HepG2 (cell line): ENCODE data around the gene ARHGAP45. TPM values are rescaled to one million over a fixed set of nuclear protein-coding genes. Genes with fewer than 3 reads are reported as not detected.

Source experiments
- CBX2 ChIP-seq, 2 experiments: fragments of 200-600 bp in 1 of 2; sonication (generic); formaldehyde crosslinking in 1 of 2; IDR thresholded peaks; 2 replicates each; pipeline versions ENCODE4 v1.7.0 to v1.8.1; 2018 to 2022; ENCODE audit warnings: low read depth in 2 of 2, low read length in 1 of 2, mild to moderate bottlenecking in 1 of 2, missing genetic modification reagents in 1 of 2
- DNMT3B ChIP-seq: conservative IDR thresholded peaks from 2 replicates; pipeline ENCODE4 v1.6.1; 2016; ENCODE audit warnings: missing biosample characterization, control low read depth
- FOXA3 ChIP-seq: IDR thresholded peaks from 2 replicates; pipeline ENCODE4 v1.6.1; 2016; ENCODE audit warnings: missing genetic modification reagents, missing compliant biosample characterization
- FOXP1 ChIP-seq, 2 experiments: fragments of 450-650 bp in 1 of 2; IDR thresholded peaks; 2 replicates each; pipeline ENCODE4 v1.6.1; 2017 to 2018; ENCODE audit warnings: antibody characterized with exemption in 1 of 2
- GABPA ChIP-seq, 2 experiments: IDR thresholded peaks; 2 replicates each; pipeline ENCODE4 v1.6.1; 2011 to 2016; ENCODE audit warnings: low read depth in 2 of 2, low read length in 1 of 2, missing biosample characterization in 1 of 2, missing genetic modification characterization in 1 of 2
- HDAC1 ChIP-seq: sonication (generic); formaldehyde crosslinking; IDR thresholded peaks from 2 replicates; pipeline ENCODE4 v1.5.1; 2020; ENCODE audit warnings: mild to moderate bottlenecking, missing genetic modification reagents
- HNRNPK ChIP-seq: fragments of 200-400 bp; formaldehyde crosslinking; IDR thresholded peaks from 2 replicates; pipeline ENCODE4 v1.6.1; 2018; ENCODE audit warnings: low read length, low read depth, moderate library complexity, mild to moderate bottlenecking; ENCODE audit not compliant: poor library complexity, severe bottlenecking
- SP4 ChIP-seq: sonication (generic); formaldehyde crosslinking; IDR thresholded peaks from 2 replicates; pipeline ENCODE4 v1.8.1; 2023; ENCODE audit warnings: mild to moderate bottlenecking, missing genetic modification reagents
- ZBTB20 ChIP-seq: sonication (generic); formaldehyde crosslinking; IDR thresholded peaks from 2 replicates; pipeline ENCODE4 v1.8.1; 2023; ENCODE audit warnings: missing genetic modification reagents, low read depth, mild to moderate bottlenecking, borderline replicate concordance
- ZMYM3 ChIP-seq: sonication (generic); formaldehyde crosslinking; IDR thresholded peaks from 2 replicates; pipeline ENCODE4 v1.5.1; 2020; ENCODE audit warnings: mild to moderate bottlenecking, missing genetic modification reagents
- ZNF687 ChIP-seq: sonication (generic); formaldehyde crosslinking; IDR thresholded peaks from 2 replicates; pipeline ENCODE4 v1.5.1; 2020; ENCODE audit warnings: mild to moderate bottlenecking, missing genetic modification reagents, moderate library complexity
- ZNF781 ChIP-seq: sonication (generic); formaldehyde crosslinking; IDR thresholded peaks from 2 replicates; pipeline ENCODE4 v1.5.1; 2020; ENCODE audit warnings: borderline replicate concordance, mild to moderate bottlenecking, missing genetic modification reagents; ENCODE audit errors: not compliant biosample characterization
- polyA plus RNA-seq, 8 experiments: library from polyadenylated mRNA; depleted of rRNA in 3 of 8; stranded (reverse) in 7 of 8; unstranded in 1 of 8; fragments of >200 nt; fragmentation: Illumina TruSeq in 4 of 8; extraction: Trizol in 4 of 8; gene quantifications; 2 replicates each; pipeline versions ENCODE4 v1.2.1 to v1.2.3, GENCODE V29; 2011 to 2016; ENCODE audit warnings: low read depth in 4 of 8, missing spikeins in 1 of 8, mixed read lengths in 1 of 8; ENCODE audit not compliant: insufficient read depth in 1 of 8
- total RNA-seq, 5 experiments: library from RNA; depleted of rRNA; stranded (reverse); fragments of >200 nt; fragmentation: Illumina TruSeq; extraction: Trizol; gene quantifications; 2 replicates each; pipeline ENCODE4 v1.2.3, GENCODE V29; 2016; ENCODE audit warnings: low read depth in 1 of 5
- TF ChIP-seq, protein P1 (sequence below): sonication (generic); formaldehyde crosslinking; IDR thresholded peaks from 2 replicates; pipeline ENCODE4 v1.4.0; 2020; ENCODE audit warnings: mild to moderate bottlenecking, missing genetic modification reagents
- TF ChIP-seq, protein P2 (sequence below): sonication (generic); formaldehyde crosslinking; IDR thresholded peaks from 2 replicates; pipeline ENCODE4 v1.8.0; 2022; ENCODE audit warnings: missing genetic modification reagents, low read depth, mild to moderate bottlenecking, borderline replicate concordance
- TF ChIP-seq, protein P3 (sequence below): sonication (generic); formaldehyde crosslinking; IDR thresholded peaks from 2 replicates; pipeline ENCODE4 v1.8.0; 2022; ENCODE audit warnings: mild to moderate bottlenecking, missing genetic modification reagents, moderate library complexity

ARHGAP45 gene
- total and polyA plus RNA-seq, 2 of the 13 experiments (the other 11 are each of a cell fraction or from before 2014, with no cell fraction given), result 0.84 to 32.0 TPM

- TF ChIP-seq ZBTB20 (CRISPR knock-in tag), result 0 out of 2 replicates have a peak, but pooled peaks have one; percentile 24
- peak; percentile 78 for TF ChIP-seq ZNF687 (CRISPR knock-in tag)
- TF ChIP-seq FOXA3 (CRISPR knock-in tag), result peak; percentile 45; the same call in 1 of the 2 replicates
- TF ChIP-seq, protein P1, sequence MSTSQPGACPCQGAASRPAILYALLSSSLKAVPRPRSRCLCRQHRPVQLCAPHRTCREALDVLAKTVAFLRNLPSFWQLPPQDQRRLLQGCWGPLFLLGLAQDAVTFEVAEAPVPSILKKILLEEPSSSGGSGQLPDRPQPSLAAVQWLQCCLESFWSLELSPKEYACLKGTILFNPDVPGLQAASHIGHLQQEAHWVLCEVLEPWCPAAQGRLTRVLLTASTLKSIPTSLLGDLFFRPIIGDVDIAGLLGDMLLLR, result 0 out of 2 replicates have a peak, but pooled peaks have one; percentile 33
- peak; percentile 76 for TF ChIP-seq GABPA (IDR thresholded peaks at IDR 0.05; ENCODE audit: low read depth, low read length)
- peak; percentile 87 for TF ChIP-seq GABPA (CRISPR knock-in tag; IDR thresholded peaks at IDR 0.05; ENCODE audit: low read depth)
- TF ChIP-seq, protein P2, sequence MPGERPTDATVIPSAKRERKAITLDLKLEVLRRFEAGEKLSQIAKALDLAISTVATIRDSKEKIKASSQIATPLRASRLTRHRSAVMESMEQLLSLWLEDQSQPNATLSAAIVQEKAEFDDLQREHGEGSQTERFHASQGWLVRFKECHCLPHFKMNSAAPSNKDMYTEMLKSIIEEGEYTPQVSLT (CRISPR knock-in tag), result no peak
- peak; percentile 34; the same call in 1 of the 2 replicates for TF ChIP-seq SP4 (CRISPR knock-in tag)
- TF ChIP-seq ZMYM3 (CRISPR knock-in tag), result 0 out of 2 replicates have a peak, but pooled peaks have one; percentile 46
- TF ChIP-seq HDAC1 (CRISPR knock-in tag), result peak; percentile 62; the same call in 1 of the 2 replicates
- no peak for TF ChIP-seq CBX2 (IDR thresholded peaks at IDR 0.05; ENCODE audit: low read depth, low read length)
- TF ChIP-seq CBX2 (CRISPR knock-in tag; IDR thresholded peaks at IDR 0.05; ENCODE audit: low read depth), result no peak
- TF ChIP-seq DNMT3B (CRISPR knock-in tag), result no peak
- TF ChIP-seq ZNF781, result peak; percentile 43
- no peak for TF ChIP-seq FOXP1 (IDR thresholded peaks at IDR 0.05)
- no peak for TF ChIP-seq FOXP1 (CRISPR knock-in tag; IDR thresholded peaks at IDR 0.05)
- TF ChIP-seq, protein P3, sequence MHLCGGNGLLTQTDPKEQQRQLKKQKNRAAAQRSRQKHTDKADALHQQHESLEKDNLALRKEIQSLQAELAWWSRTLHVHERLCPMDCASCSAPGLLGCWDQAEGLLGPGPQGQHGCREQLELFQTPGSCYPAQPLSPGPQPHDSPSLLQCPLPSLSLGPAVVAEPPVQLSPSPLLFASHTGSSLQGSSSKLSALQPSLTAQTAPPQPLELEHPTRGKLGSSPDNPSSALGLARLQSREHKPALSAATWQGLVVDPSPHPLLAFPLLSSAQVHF (CRISPR knock-in tag), result no peak
- peak; percentile 86 for TF ChIP-seq HNRNPK
Observed at GRCh38 chr19:1028062-1028926, 38.7 kb upstream of the ARHGAP45 start (continued).
